Common myeloid progenitor, CD34-positive (primary cell): ENCODE data around the gene LYRM4.

Experiments used
- CTCF ChIA-PET: fragments of 350-600 bp; sonication (Branson Sonifier 250); formaldehyde crosslinking; loops from one replicate; lab custom pipeline; 2021; ENCODE audit warnings: antibody characterized with exemption; lab: Charles Lee
- POLR2A ChIA-PET: fragments of 350-600 bp; sonication (Branson Sonifier 250); formaldehyde crosslinking; loops from one replicate; lab custom pipeline; 2021; ENCODE audit warnings: antibody characterized with exemption; lab: Charles Lee
- DNase-seq, 3 donors: peaks; one replicate each; pipeline versions ENCODE4 v3.0.0 to v3.0.0-alpha.2; 2013
- H3K27ac ChIP-seq, 2 experiments: 1 replicate in 1 of 2; 2 replicates in 1 of 2; pipeline ENCODE4 v1.7.0; 2013; ENCODE audit warnings: inconsistent platforms in 2 of 2, low read length in 2 of 2, mild to moderate bottlenecking in 2 of 2, low read depth in 1 of 2, moderate library complexity in 1 of 2; ENCODE audit not compliant: severe bottlenecking in 2 of 2, insufficient read depth in 1 of 2, poor library complexity in 1 of 2
- H3K27me3 ChIP-seq, 5 experiments: replicated peaks in 2 of 5; 1 replicate in 3 of 5; 2 replicates in 2 of 5; pipeline versions ENCODE4 v1.6.1 to v1.7.0; 2013; ENCODE audit warnings: low read length in 4 of 5, mild to moderate bottlenecking in 2 of 5, moderate library complexity in 2 of 5, inconsistent platforms in 1 of 5; ENCODE audit not compliant: insufficient read depth in 5 of 5, control insufficient read depth in 4 of 5
- H3K36me3 ChIP-seq, 4 experiments: 1 replicate in 2 of 4; 2 replicates in 2 of 4; pipeline versions ENCODE4 v1.6.1 to v1.7.0; 2013; ENCODE audit warnings: low read length in 3 of 4, control low read depth in 1 of 4, mild to moderate bottlenecking in 1 of 4; ENCODE audit not compliant: control insufficient read depth in 4 of 4, insufficient read depth in 4 of 4
- H3K4me1 ChIP-seq, 4 experiments: 1 replicate in 3 of 4; 2 replicates in 1 of 4; pipeline versions ENCODE4 v1.6.1 to v1.7.1; 2013; ENCODE audit warnings: low read length in 3 of 4, mild to moderate bottlenecking in 3 of 4, control low read depth in 1 of 4, inconsistent platforms in 1 of 4, moderate library complexity in 1 of 4; ENCODE audit not compliant: control insufficient read depth in 4 of 4, insufficient read depth in 4 of 4; ENCODE audit errors: control extremely low read depth in 1 of 4
- H3K4me3 ChIP-seq, 7 experiments: 1 replicate in 4 of 7; 2 replicates in 3 of 7; pipeline versions ENCODE4 v1.5.1 to v1.7.0; 2013; ENCODE audit warnings: mild to moderate bottlenecking in 7 of 7, low read length in 6 of 7, moderate library complexity in 6 of 7, inconsistent platforms in 2 of 7, low read depth in 2 of 7, control low read depth in 1 of 7; ENCODE audit not compliant: insufficient read depth in 4 of 7, control insufficient read depth in 1 of 7; ENCODE audit errors: extremely low read depth in 1 of 7
- H3K9me3 ChIP-seq, 5 experiments: 1 replicate in 4 of 5; 2 replicates in 1 of 5; pipeline versions ENCODE4 v1.6.1 to v1.7.1; 2013; ENCODE audit warnings: low read length in 4 of 5, mild to moderate bottlenecking in 2 of 5, inconsistent platforms in 1 of 5, low read depth in 1 of 5, moderate library complexity in 1 of 5; ENCODE audit not compliant: control insufficient read depth in 4 of 5, insufficient read depth in 2 of 5; ENCODE audit errors: control extremely low read depth in 1 of 5
- WGBS: methylation state at CpG from one replicate; pipeline ENCODE4 v1.1.5; 2013; ENCODE audit not compliant: insufficient coverage; 5-methylcytosine and 5-hydroxymethylcytosine counted together

Gene LYRM4

GRCh38 chr6:5237805-5238204, 22.9 kb downstream of the LYRM4 start:
- no peaks in the 10 kb centered on the region for H3K27me3 ChIP-seq
- H3K9me3 ChIP-seq = no peaks in the 10 kb centered on the region
- H3K36me3 ChIP-seq = peaks cover 4 to 12% (median 6%) of the 10 kb centered on the region in 4 experiments
- H3K4me3 ChIP-seq = no peak overlapping the region
- H3K27ac ChIP-seq = no peak overlapping the region
- ChIA-PET CTCF (interaction anchor here (1.0 kb wide), 1 partner anchor 11 kb away, joined by 3 read pairs; no protein-coding TSS in a partner anchor), POLR2A (no interaction called here)
- no peak for DNase-seq
- H3K4me1 ChIP-seq = no peaks in the 10 kb centered on the region
- 100% methylated on average over 3 of the region's 4 CpGs for WGBS

GRCh38 chr6:5235830-5236229, 24.9 kb downstream of the LYRM4 start:
- no peak for DNase-seq
- Histone ChIP-seq H3K9me3 (no peaks in the 10 kb centered on the region), H3K27ac (no peak overlapping the region), H3K27me3 (no peaks in the 10 kb centered on the region), H3K4me3 (no peak overlapping the region), H3K36me3 (peaks cover 4 to 14% (median 5%) of the 10 kb centered on the region in 4 experiments), H3K4me1 (no peaks in the 10 kb centered on the region)
- ChIA-PET CTCF (interaction anchor here (1.7 kb wide), 1 partner anchor 49 kb away, joined by 3 read pairs; no protein-coding TSS in a partner anchor), POLR2A (no interaction called here)
- WGBS = no CpG with 5 or more reads among the region's 2 CpGs

- Histone ChIP-seq H3K4me1 (no peaks in the 10 kb centered on the region), H3K9me3 (no peaks in the 10 kb centered on the region), H3K4me3 (no peak overlapping the region), H3K27ac (no peak overlapping the region), H3K36me3 (peaks cover 2 to 12% (median 3%) of the 10 kb centered on the region in 4 experiments), H3K27me3 (no peaks in the 10 kb centered on the region)
- peak in 2 of 3 donors; percentile 35 to 44 for DNase-seq
- WGBS = 88% methylated on average over 3 of the region's 6 CpGs
- CTCF ChIA-PET = interaction anchor here (1.1 to 1.7 kb wide), 2 partner anchors 11 to 50 kb away, joined by 3 read pairs; no protein-coding TSS in a partner anchor
- POLR2A ChIA-PET = no interaction called here
These were observed 25.9 kb downstream of the LYRM4 start for GRCh38 chr6:5234874-5235273.

- Histone ChIP-seq H3K4me1 (no peaks in the 10 kb centered on the region), H3K9me3 (no peaks in the 10 kb centered on the region), H3K27me3 (no peaks in the 10 kb centered on the region), H3K27ac (peak overlapping the region in 1 of 2 experiments; percentile 36), H3K4me3 (no peak overlapping the region), H3K36me3 (peaks cover 0 to 6% (median under 1%) of the 10 kb centered on the region in 4 experiments)
- ChIA-PET POLR2A (no interaction called here), CTCF (no interaction called here)
- WGBS = 95% methylated on average over 2 of the region's 2 CpGs
- no peak for DNase-seq
These were observed 29.5 kb downstream of the LYRM4 start for GRCh38 chr6:5231289-5231688.

- no peaks in the 10 kb centered on the region for H3K9me3 ChIP-seq
- CTCF ChIA-PET = no interaction called here
- no peak overlapping the region for H3K27ac ChIP-seq
- no peaks in the 10 kb centered on the region for H3K27me3 ChIP-seq
- no peak overlapping the region for H3K4me3 ChIP-seq
- POLR2A ChIA-PET = no interaction called here
- H3K36me3 ChIP-seq = peaks cover 0 to 6% (median under 1%) of the 10 kb centered on the region in 4 experiments
- WGBS = 93% methylated on average over 3 of the region's 4 CpGs
- no peaks in the 10 kb centered on the region for H3K4me1 ChIP-seq
- no peak for DNase-seq
These were observed 30.7 kb downstream of the LYRM4 start for GRCh38 chr6:5230081-5230480.

GRCh38 chr6:5229356-5229755, 31.4 kb downstream of the LYRM4 start:
- DNase-seq = no peak
- H3K27ac ChIP-seq = no peak overlapping the region
- peaks cover 0 to 6% (median under 1%) of the 10 kb centered on the region in 4 experiments for H3K36me3 ChIP-seq
- POLR2A ChIA-PET = no interaction called here
- no peaks in the 10 kb centered on the region for H3K4me1 ChIP-seq
- 100% methylated on average over 2 of the region's 3 CpGs for WGBS
- H3K27me3 ChIP-seq = no peaks in the 10 kb centered on the region
- no peaks in the 10 kb centered on the region for H3K9me3 ChIP-seq
- no peak overlapping the region for H3K4me3 ChIP-seq
- CTCF ChIA-PET = no interaction called here

GRCh38 chr6:5223309-5223708, 37.4 kb downstream of the LYRM4 start:
- Histone ChIP-seq H3K36me3 (peaks cover 0 to 3% (median under 1%) of the 10 kb centered on the region in 4 experiments), H3K27me3 (no peaks in the 10 kb centered on the region), H3K4me3 (no peak overlapping the region), H3K9me3 (no peaks in the 10 kb centered on the region), H3K4me1 (no peaks in the 10 kb centered on the region), H3K27ac (no peak overlapping the region)
- CTCF ChIA-PET = interaction anchor here (0.7 kb wide), 1 partner anchor 11 kb away, joined by 3 read pairs; no protein-coding TSS in a partner anchor
- DNase-seq = no peak
- 100% methylated on average over 6 of the region's 6 CpGs for WGBS
- POLR2A ChIA-PET = no interaction called here
